Central memory CD8-positive, alpha-beta T cell (primary cell): ENCODE results near the gene ZNF500.

Experiments
- ATAC-seq: fragments of 150-1000 bp; cut with Tn5 transposase; replicated peaks from 2 replicates; pipeline ENCODE4 v1.10.0; 2022; ENCODE audit warnings: mild to moderate bottlenecking, moderate FRiP score, moderate number of reproducible peaks; ENCODE audit not compliant: poor library complexity, severe bottlenecking; ENCODE audit errors: extremely low read depth
- DNase-seq, 2 donors: peaks; one replicate each; pipeline ENCODE4 v3.0.0; 2021; ENCODE audit warnings: low spot score in 2 of 2
- H3K27ac Mint-ChIP-seq: one replicate; pipeline ENCODE4 v1.8.0; 2022; ENCODE audit warnings: low read depth, mild to moderate bottlenecking, moderate library complexity, mixed read lengths
- H3K27me3 Mint-ChIP-seq: one replicate; pipeline ENCODE4 v1.8.0; 2022; ENCODE audit warnings: mixed read lengths
- H3K36me3 Mint-ChIP-seq: one replicate; pipeline ENCODE4 v1.8.0; 2022; ENCODE audit warnings: mild to moderate bottlenecking, moderate library complexity, mixed read lengths; ENCODE audit not compliant: insufficient read depth
- H3K4me1 Mint-ChIP-seq: one replicate; pipeline ENCODE4 v1.8.0; 2022; ENCODE audit warnings: mixed read lengths
- H3K4me3 Mint-ChIP-seq: one replicate; pipeline ENCODE4 v1.8.0; 2022; ENCODE audit warnings: mild to moderate bottlenecking, moderate library complexity, mixed read lengths
- H3K9me3 Mint-ChIP-seq: one replicate; pipeline ENCODE4 v1.8.0; 2022; ENCODE audit warnings: mixed read lengths

Gene ZNF500

GRCh38 chr16:4766875-4767628 is at the start of gene ZNF500:
TSS of gene ZNF500 (minus strand) at chr16:4767162. CDS start at chr16:4765978, 1,184 bp downstream.
- Mint-ChIP-seq H3K27ac (peak within 1 kb of the TSS; percentile 82), H3K4me3 (peak within 1 kb of the TSS; percentile 89), H3K4me1 (peaks cover 30% of the 10 kb centered on the region), H3K27me3 (no peaks in the 10 kb centered on the region), H3K9me3 (no peaks in the 10 kb centered on the region), H3K36me3 (peaks cover 23% of the 10 kb centered on the region)
- peak; percentile 92 to 94 for DNase-seq
- peak; percentile 92 for ATAC-seq

- Mint-ChIP-seq H3K4me3 (no peak overlapping the region), H3K9me3 (no peaks in the 10 kb centered on the region), H3K36me3 (peaks cover 72% of the 10 kb centered on the region), H3K4me1 (peaks cover 4% of the 10 kb centered on the region), H3K27ac (no peak overlapping the region), H3K27me3 (no peaks in the 10 kb centered on the region)
- ATAC-seq (no peak), DNase-seq (no peak)
Observed at GRCh38 chr16:4814542-4815173, 47.7 kb upstream of the ZNF500 start.

GRCh38 chr16:4814046-4814445 is 47.1 kb upstream of the ZNF500 start:
- no peak for DNase-seq
- ATAC-seq, result no peak
- Mint-ChIP-seq H3K4me1 (peaks cover 4% of the 10 kb centered on the region), H3K27ac (no peak overlapping the region), H3K27me3 (no peaks in the 10 kb centered on the region), H3K4me3 (no peak overlapping the region), H3K9me3 (no peaks in the 10 kb centered on the region), H3K36me3 (peaks cover 73% of the 10 kb centered on the region)

- DNase-seq (no peak), ATAC-seq (no peak)
- no peaks in the 10 kb centered on the region for H3K27me3 Mint-ChIP-seq
- no peak overlapping the region for H3K4me3 Mint-ChIP-seq
- H3K36me3 Mint-ChIP-seq, result peaks cover 75% of the 10 kb centered on the region
- H3K9me3 Mint-ChIP-seq, result no peaks in the 10 kb centered on the region
- H3K4me1 Mint-ChIP-seq, result no peaks in the 10 kb centered on the region
- H3K27ac Mint-ChIP-seq, result no peak overlapping the region
Observed at GRCh38 chr16:4813251-4814003, 46.5 kb upstream of the ZNF500 start.

- H3K4me1 Mint-ChIP-seq, result no peaks in the 10 kb centered on the region
- DNase-seq, result no peak
- no peak overlapping the region for H3K4me3 Mint-ChIP-seq
- H3K27me3 Mint-ChIP-seq, result no peaks in the 10 kb centered on the region
- ATAC-seq, result no peak
- H3K36me3 Mint-ChIP-seq, result peaks cover 72% of the 10 kb centered on the region
- H3K27ac Mint-ChIP-seq, result peak overlapping the region; percentile 30
- H3K9me3 Mint-ChIP-seq, result no peaks in the 10 kb centered on the region
Observed at GRCh38 chr16:4811773-4812172, 44.8 kb upstream of the ZNF500 start.

- H3K4me1 Mint-ChIP-seq, result no peaks in the 10 kb centered on the region
Observed at GRCh38 chr16:4811242-4811641, 44.3 kb upstream of the ZNF500 start.

GRCh38 chr16:4806280-4806679 is 39.3 kb upstream of the ZNF500 start:
- Mint-ChIP-seq H3K27me3 (no peaks in the 10 kb centered on the region), H3K4me3 (no peak overlapping the region), H3K9me3 (no peaks in the 10 kb centered on the region), H3K4me1 (peaks cover 12% of the 10 kb centered on the region), H3K27ac (peak overlapping the region; percentile 17), H3K36me3 (peaks cover 40% of the 10 kb centered on the region)
- ATAC-seq, result no peak
- no peak for DNase-seq

More at GRCh38 chr16:4811242-4811641, 44.3 kb upstream of the ZNF500 start:
- DNase-seq (no peak), ATAC-seq (no peak)
- Mint-ChIP-seq H3K36me3 (peaks cover 72% of the 10 kb centered on the region), H3K9me3 (no peaks in the 10 kb centered on the region), H3K4me3 (no peak overlapping the region), H3K27me3 (no peaks in the 10 kb centered on the region), H3K27ac (peak overlapping the region; percentile 30)

GRCh38 chr16:4805231-4805630 is 38.3 kb upstream of the ZNF500 start:
- ATAC-seq (no peak), DNase-seq (no peak)
- H3K36me3 Mint-ChIP-seq, result peaks cover 31% of the 10 kb centered on the region
- no peak overlapping the region for H3K27ac Mint-ChIP-seq
- no peak overlapping the region for H3K4me3 Mint-ChIP-seq
- peaks cover 12% of the 10 kb centered on the region for H3K4me1 Mint-ChIP-seq
- no peaks in the 10 kb centered on the region for H3K27me3 Mint-ChIP-seq
- no peaks in the 10 kb centered on the region for H3K9me3 Mint-ChIP-seq

- Mint-ChIP-seq H3K27ac (no peak overlapping the region), H3K4me1 (peaks cover 12% of the 10 kb centered on the region), H3K9me3 (no peaks in the 10 kb centered on the region), H3K4me3 (no peak overlapping the region), H3K27me3 (no peaks in the 10 kb centered on the region), H3K36me3 (peaks cover 25% of the 10 kb centered on the region)
- no peak for DNase-seq
- no peak for ATAC-seq
Observed at GRCh38 chr16:4803898-4804762, 37.2 kb upstream of the ZNF500 start.

GRCh38 chr16:4803401-4803844 is 36.5 kb upstream of the ZNF500 start:
- Mint-ChIP-seq H3K27me3 (no peaks in the 10 kb centered on the region), H3K36me3 (peaks cover 19% of the 10 kb centered on the region), H3K27ac (no peak overlapping the region), H3K9me3 (no peaks in the 10 kb centered on the region), H3K4me3 (peak overlapping the region; percentile 87), H3K4me1 (peaks cover 12% of the 10 kb centered on the region)
- ATAC-seq, result no peak
- DNase-seq, result no peak

GRCh38 chr16:4802659-4803287 is 35.8 kb upstream of the ZNF500 start:
- ATAC-seq (peak; percentile 92), DNase-seq (peak; percentile 81 to 85)
- Mint-ChIP-seq H3K9me3 (no peaks in the 10 kb centered on the region), H3K36me3 (peaks cover 14% of the 10 kb centered on the region), H3K4me1 (peaks cover 12% of the 10 kb centered on the region), H3K27ac (no peak overlapping the region), H3K27me3 (no peaks in the 10 kb centered on the region), H3K4me3 (peak overlapping the region; percentile 87)
